Retinal pigment epithelial cell (primary cell): Measurements from ENCODE around the gene PAPOLB.
"Not testable (repeated sequence)": the region's sequence is repeated elsewhere in the genome, so short reads cannot be mapped to it uniquely, and the experiment has no call there.

Experiments used
- DNase-seq: peaks from one replicate; pipeline ENCODE4 v3.0.0-alpha.2; 2010; ENCODE audit warnings: low read depth
- H3K4me3 ChIP-seq: 2 replicates; pipeline ENCODE4 v1.5.1; 2011; ENCODE audit warnings: mild to moderate bottlenecking, low read length, control low read depth, moderate library complexity
- TF ChIP-seq, protein P1 (sequence below): conservative IDR thresholded peaks from 2 replicates; pipeline ENCODE4 v1.5.1; 2011; ENCODE audit warnings: low read depth, low read length, control low read depth, inconsistent platforms

PAPOLB gene

DNA sequence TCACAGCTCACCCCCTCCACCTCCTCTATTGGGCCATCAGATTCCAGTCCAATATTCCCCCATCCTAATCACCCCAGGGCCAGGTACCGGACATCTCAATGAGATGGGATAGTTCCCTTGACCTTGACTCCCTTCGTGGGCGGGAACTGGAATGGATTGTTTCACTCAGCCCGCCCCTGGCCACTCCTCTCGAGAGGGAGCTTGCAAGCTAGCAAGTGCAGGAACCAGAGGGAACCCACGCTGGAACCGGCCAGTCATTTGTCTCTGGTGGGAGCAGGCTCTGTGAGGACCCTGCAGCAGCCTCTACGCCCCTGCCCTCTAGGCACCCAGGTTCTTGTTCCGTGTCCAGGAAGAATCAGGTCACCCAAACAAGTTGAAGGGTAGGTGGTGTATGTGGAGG is 32.7 kb upstream of the PAPOLB start:
- DNase-seq, result no peak
- no peak overlapping the region for H3K4me3 ChIP-seq
- TF ChIP-seq, protein P1, sequence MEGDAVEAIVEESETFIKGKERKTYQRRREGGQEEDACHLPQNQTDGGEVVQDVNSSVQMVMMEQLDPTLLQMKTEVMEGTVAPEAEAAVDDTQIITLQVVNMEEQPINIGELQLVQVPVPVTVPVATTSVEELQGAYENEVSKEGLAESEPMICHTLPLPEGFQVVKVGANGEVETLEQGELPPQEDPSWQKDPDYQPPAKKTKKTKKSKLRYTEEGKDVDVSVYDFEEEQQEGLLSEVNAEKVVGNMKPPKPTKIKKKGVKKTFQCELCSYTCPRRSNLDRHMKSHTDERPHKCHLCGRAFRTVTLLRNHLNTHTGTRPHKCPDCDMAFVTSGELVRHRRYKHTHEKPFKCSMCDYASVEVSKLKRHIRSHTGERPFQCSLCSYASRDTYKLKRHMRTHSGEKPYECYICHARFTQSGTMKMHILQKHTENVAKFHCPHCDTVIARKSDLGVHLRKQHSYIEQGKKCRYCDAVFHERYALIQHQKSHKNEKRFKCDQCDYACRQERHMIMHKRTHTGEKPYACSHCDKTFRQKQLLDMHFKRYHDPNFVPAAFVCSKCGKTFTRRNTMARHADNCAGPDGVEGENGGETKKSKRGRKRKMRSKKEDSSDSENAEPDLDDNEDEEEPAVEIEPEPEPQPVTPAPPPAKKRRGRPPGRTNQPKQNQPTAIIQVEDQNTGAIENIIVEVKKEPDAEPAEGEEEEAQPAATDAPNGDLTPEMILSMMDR, result no peak

DNA sequence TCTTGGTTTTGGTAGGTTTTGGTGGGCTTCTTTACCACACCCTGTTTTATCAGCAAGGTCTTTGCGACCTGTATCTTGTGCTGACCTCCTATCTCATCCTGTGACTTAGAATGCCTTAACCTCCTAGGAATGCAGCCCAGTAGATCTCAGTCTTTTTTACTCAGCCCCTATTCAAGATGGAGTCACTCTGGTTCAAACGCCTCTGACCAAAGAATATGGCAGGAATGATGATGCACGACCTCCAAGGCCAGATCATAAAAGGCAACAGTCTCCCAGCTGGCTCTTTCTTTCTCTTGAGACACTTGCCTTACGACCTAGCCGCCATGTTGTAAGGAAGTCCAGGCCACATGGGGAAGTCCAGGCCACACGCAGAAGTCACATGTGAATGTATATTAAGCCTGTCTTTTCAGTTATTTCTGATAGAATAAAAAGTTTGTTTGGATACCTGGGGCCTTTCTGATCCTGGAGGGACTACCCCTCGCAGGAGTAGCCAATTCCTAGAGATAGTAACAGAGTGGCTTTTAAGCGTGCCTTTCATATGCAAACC is 32.2 kb upstream of the PAPOLB start:
- no peak overlapping the region for H3K4me3 ChIP-seq
- TF ChIP-seq, protein P1, result no peak
- DNase-seq, result no peak

DNA sequence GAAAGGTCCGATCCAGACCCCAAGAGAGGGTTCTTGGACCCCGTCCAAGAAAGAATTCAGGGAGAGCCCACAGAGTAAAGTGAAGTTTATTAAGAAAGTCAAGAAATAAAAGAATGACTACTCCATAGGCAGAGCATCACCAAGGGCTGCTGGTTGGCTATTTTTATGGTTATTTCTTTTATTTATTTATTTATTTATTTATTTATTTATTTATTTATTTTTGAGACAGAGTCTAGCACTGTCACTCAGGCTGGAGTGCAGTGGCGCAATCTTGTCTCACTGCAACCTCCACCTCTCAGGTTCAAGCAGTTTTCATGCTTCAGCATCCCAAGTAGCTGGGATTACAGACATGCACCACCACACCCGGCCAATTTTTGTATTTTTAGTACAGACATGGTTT is 31.4 kb upstream of the PAPOLB start:
- H3K4me3 ChIP-seq, DNase-seq: not testable (repeated sequence)

DNA sequence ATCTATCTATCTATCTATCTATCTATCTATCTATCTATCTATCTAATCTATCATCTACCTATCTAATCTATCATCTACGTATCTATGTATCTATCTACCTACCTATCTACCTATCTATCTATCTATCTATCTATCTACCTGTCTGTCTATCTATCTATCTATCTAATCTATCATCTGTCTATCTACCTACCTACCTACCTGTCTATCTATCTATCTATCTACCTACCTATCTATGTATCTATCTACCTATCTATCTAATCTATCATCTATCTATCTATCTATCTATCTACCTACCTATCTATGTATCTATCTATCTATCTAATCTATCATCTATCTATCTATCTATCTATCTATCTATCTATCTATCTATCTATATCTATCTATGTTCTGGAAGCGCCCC is 29.7 kb upstream of the PAPOLB start:
- H3K4me3 ChIP-seq, DNase-seq: not testable (repeated sequence)

DNA sequence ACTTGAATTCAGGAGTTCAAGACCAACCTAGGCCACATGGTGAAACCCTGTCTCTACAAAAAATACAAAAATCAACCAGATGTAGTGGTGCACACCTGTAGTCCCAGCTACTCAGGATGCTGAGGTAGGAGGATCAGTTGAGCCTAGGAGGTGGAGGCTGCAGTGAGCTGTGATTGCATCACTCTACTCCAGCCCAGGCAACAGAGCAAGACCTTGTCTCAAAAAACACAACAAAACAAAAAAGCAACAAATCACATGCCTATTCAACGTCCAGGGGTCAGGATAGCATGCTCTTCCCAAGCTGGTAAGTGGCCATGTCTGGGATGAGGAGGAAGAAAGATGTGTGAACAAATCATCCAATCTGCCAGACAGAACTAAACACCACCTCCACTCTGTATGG is 27.9 kb upstream of the PAPOLB start:
- no peak for DNase-seq
- H3K4me3 ChIP-seq, result no peak overlapping the region

DNA sequence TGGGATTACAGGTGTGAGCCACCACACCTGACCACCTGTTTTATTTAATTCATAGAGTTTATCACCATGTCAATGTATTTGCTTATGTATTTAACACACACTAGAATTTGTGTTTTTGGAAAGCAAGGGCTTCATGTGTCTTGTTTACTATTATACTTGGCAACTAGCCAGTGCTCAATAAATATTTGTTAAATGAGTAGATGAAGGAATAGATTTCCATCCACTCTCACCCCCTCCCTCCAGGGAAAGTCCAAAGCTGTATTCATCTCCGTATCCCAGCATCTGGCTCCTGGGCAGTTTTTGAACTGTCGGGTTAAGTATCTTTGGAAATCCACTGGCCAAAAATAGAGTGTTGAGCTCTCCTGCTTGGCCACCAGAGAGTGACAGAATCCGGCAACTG is 26.3 kb upstream of the PAPOLB start:
- no peak overlapping the region for H3K4me3 ChIP-seq
- TF ChIP-seq, protein P1, result no peak
- DNase-seq, result no peak

More for the DNA sequence above, 27.9 kb upstream of the PAPOLB start:
- TF ChIP-seq, protein P1, result no peak

DNA sequence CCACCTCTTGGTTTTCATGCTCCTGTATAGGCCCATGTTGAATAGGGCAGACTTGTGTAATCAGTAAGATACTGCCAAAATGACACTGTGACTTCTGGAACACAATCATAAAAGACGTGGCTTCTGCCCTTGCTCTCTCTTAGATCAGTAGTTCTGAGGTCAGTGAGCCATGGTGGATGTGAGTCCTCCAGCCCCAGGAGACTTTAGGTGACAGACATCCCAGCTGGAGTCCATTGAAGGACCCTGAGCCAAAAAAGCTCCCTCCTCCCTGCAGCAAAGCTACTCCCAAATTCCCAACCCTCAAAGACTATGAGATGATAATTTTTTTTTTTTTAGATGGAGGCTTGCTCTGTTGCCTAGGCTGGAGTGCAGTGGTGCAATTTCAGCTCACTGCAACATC is 24.8 kb upstream of the PAPOLB start:
- TF ChIP-seq, protein P1, result no peak
- no peak for DNase-seq
- H3K4me3 ChIP-seq, result no peak overlapping the region

DNA sequence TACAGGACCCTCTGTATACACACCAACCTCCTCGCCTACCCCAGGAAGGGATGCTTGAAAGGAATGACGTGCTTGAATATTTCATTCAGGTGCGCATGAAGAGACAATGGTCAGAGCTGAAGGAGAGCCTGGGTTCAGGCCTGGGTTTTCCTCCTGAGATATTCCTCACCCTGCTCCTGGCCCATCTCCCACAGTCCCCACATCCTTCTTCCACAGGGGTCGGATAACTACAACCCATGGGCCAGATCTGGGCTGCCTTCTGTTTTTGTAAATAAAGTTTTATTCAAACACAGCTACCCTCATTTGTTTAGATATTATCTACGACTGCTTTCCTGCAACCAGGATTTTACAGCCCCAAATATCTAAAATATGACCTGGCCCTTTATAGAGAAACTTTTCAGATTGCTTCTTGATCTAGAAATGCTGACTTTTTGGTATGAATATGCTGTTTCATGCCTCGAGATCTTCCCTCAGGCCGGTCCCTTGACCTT is 23.5 kb upstream of the PAPOLB start:
- DNase-seq, result no peak
- TF ChIP-seq, protein P1, result no peak
- no peak overlapping the region for H3K4me3 ChIP-seq
